Hematopoietic multipotent progenitor cell treated with erythropoietin and hydrocortisone succinate and interleukin-3 and kit ligand, for 8 days (in vitro differentiated cells): ENCODE data around the gene ZNF74.
A peak's percentile ranks its signal among the peaks of the same experiment; 100 is the strongest.
"Not testable (repeated sequence)": the region's sequence is repeated elsewhere in the genome, so short reads cannot be mapped to it uniquely, and the experiment has no call there.

Experiments used
- DNase-seq: peaks from one replicate; pipeline ENCODE4 v3.0.0-alpha.2; 2015

The ZNF74 gene

DNA sequence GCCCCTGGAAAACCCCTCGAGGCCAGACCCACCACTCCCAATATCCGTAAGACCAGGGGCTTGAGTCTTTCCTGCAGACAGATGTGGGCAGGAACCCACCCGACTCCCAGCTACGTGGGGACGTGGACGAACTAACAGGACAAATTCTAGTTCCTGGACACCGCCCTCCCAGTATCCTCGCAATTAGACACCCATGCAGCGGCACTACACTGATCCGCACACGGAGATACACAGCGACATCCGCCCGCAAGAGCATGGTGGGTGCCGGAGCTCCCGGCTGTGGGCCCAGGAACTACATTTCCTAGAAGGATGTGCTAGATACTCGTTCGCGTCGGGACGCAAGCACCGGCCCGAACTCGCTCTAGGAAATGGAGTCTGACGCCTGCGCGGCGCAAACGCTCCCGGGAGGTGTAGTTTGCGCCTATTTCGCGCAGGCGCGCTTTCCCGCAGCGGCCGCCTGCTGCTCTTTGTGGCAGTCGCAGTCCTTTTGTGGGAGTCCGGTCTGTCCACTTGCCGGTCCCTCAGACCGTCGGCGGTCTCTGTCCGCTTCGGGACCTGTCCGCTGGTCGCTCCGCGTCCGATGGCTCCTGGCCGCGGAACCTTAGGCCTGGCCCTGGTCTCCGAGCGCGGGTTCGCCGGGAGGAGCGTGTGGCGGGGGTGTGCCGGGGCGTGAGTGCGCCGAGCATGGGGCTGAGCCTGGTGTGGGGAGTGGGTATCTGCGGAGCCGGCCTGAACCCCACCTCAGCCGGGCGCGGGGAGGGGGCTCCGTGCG, at the start of gene ZNF74:
TSS of gene ZNF74 (plus strand) at position 447 of the 772 bp plus-strand sequence. CDS start 478 bp downstream, outside the sequence.
- peak; percentile 93 for DNase-seq

DNA sequence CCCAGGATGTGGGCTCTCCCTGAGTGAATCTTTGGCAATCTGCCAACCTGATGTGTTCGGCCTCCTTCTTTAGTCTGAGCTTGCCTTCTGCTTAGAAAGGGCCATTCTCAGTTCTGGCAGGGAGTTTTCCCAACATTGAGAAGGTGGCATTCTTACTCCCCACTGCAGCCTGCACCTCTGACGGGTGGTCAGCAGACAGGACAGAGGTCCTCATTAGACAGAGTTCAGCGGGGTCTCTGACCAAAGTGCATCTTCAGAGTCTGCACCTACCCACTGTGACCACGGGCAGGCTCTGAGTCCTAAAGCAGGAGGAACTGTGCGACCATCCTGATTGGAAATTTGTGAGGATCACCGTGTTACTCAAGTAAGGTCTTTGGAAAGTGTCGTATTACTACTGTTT, 47.4 kb upstream of the ZNF74 start:
- not testable (repeated sequence) for DNase-seq

DNA sequence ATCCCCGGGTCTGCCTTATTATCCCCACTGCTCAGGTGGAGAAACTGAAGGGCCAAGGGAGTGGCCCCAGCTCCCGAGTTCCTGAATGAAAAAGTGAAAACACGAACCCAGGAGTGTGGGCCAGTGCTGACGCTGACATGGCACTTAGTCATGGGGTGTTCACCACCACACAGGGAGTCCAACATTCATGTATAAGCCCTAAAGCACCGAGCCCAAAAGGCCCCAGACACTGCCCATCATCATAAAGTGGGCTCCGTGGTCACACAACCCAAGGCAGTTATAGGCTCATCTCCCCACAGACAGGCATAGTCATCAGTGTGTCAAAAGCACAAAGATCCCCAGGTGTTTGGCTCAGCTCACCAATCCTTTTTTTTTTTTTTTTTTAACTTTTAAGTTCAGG, 41.4 kb upstream of the ZNF74 start:
- DNase-seq = not testable (repeated sequence)

DNA sequence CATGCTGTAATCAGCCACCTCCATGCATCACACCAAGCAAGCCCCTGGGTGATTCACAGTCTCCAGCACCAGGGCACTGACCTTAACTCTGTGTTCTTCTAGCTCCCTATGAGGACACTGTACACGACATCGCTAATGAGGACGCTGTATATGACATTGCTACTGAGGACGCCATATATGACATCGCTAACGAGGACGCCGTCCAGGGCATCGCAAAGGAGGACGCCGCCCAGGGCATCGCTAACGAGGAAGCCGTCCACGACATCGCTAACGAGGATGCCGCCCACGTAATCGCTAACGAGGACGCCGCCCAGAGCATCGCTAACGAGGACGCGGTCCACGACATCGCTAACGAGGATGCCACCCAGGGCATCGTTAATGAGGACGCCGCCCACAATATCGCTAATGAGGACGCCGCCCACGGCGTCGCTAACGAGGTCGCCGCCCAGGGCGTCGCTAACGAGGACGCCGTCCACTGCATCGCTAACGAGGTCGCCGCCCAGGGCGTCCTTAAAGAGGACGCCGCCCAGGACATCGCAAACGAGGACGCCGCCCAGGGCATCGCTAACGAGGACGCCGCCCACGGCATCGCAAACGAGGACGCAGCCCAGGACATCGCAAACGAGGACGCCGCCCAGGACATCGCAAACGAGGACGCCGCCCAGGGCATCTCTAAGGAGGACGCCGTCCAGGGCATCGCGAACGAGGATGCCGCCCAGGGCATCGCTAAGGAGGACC, 39.5 kb upstream of the ZNF74 start:
- no peak for DNase-seq

DNA sequence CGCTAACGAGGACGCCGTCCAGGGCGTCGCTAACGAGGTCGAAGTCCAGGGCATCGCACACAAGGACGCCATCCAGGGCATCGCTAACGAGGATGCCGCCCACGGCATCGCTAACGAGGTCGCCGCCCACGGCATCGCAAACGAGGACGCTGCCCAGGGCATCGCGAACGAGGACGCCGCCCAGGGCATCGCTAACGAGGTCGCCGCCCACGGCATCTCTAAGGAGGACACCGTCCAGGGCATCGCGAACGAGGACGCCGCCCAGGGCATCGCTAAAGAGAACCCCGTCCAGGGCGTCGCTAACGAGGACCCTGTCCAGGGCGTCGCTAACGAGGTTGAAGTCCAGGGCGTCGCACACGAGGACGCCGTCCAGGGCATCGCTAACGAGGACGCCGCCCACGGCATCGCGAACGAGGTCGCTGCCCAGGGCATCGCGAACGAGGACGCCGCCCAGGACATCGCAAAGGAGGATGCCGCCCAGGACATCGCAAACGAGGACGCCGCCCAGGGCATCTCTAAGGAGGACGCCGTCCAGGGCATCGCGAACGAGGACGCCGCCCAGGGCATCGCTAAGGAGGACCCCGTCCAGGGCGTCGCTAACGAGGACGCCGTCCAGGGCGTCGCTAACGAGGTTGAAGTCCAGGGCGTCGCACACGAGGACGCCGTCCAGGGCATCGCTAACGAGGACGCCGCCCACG, 37.9 kb upstream of the ZNF74 start:
- not testable (repeated sequence) for DNase-seq

DNA sequence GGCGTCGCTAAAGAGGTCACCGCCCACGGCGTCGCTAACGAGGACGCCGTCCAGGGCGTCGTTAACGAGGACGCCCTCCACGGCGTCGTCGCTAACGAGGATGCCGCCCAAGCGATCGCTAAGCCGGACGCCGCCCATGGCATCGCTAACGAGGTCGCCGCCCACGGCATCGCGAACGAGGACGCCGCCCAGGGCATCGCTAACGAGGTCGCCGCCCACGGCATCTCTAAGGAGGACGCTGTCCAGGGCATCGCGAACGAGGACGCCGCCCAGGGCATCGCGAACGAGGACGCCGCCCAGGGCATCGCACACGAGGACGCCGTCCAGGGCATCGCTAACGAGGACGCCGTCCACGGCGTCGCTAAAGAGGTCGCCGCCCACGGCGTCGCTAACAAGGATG, 37.0 kb upstream of the ZNF74 start:
- DNase-seq = not testable (repeated sequence)

DNA sequence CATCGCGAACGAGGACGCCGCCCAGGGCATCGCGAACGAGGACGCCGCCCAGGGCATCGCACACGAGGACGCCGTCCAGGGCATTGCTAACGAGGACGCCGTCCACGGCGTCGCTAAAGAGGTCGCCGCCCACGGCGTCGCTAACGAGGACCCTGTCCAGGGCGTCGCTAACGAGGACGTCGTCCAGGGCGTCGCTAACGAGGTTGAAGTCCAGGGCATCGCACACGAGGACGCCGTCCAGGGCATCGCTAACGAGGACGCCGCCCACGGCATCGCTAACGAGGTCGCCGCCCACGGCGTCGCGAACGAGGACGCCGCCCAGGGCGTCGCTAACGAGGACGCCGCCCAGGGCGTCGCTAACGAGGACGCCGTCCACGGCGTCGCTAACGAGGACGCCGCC, 36.0 kb upstream of the ZNF74 start:
- DNase-seq = not testable (repeated sequence)

DNA sequence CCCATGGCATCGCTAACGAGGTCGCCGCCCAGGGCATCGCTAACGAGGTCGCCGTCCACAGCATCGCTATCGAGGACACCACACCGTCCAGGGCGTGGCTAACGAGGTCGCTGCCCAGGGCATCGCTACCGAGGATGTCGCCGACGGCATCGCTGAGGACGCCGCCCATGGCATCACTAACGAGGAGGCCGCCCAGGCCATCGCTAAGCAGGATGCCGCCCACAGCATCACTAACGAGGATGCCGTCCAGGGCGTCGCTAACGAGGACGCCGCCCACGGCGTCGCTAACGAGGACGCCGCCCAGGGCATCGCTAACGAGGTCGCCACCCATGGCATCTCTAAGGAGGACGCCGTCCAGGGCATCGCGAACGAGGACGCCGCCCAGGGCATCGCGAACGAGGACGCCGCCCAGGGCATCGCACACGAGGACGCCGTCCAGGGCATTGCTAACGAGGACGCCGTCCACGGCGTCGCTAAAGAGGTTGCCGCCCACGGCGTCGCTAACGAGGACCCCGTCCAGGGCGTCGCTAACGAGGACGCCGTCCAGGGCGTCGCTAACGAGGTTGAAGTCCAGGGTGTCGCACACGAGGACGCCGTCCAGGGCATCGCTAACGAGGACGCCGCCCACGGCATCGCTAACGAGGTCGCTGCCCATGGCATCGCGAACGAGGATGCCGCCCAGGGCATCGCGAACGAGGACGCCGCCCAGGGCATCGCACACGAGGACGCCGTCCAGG, 35.3 kb upstream of the ZNF74 start:
- DNase-seq = not testable (repeated sequence)

DNA sequence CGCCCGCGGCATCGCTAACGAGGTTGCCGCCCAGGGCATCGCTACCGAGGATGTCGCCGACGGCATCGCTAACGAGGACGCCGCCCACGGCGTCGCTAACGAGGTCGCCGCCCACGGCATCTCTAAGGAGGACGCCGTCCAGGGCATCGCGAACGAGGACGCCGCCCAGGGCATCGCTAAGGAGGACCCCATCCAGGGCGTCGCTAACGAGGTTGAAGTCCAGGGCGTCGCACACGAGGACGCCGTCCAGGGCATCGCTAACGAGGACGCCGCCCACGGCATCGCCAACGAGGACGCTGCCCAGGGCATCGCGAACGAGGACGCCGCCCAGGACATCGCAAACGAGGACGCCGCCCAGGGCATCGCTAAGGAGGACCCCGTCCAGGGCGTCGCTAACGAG, 33.7 kb upstream of the ZNF74 start:
- DNase-seq = not testable (repeated sequence)

DNA sequence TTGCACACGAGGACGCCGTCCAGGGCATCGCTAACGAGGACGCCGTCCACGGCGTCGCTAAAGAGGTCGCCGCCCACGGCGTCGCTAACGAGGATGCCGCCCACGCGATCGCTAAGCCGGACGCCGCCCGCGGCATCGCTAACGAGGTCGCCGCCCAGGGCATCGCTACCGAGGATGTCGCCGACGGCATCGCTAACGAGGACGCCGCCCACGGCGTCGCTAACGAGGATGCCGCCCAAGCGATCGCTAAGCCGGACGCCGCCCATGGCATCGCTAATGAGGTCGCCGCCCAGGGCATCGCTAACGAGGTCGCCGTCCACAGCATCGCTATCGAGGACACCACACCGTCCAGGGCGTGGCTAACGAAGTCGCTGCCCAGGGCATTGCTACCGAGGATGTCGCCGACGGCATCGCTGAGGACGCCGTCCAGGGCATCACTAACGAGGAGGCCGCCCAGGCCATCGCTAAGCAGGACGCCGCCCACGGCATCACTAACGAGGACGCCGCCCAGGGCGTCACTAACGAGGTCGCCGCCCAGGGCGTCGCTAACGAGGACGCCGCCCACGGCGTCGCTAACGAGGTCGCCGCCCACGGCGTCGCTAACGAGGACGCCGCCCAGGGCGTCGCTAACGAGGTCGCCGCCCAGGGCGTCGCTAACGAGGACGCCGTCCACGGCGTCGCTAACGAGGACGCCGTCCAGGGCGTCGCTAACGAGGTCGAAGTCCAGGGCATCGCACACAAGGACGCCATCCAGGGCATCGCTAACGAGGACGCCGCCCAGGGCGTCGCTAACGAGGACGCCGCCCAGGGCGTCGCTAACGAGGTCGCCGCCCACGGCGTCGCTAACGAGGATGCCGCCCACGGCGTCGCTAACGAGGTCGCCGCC, 32.8 kb upstream of the ZNF74 start:
- not testable (repeated sequence) for DNase-seq

DNA sequence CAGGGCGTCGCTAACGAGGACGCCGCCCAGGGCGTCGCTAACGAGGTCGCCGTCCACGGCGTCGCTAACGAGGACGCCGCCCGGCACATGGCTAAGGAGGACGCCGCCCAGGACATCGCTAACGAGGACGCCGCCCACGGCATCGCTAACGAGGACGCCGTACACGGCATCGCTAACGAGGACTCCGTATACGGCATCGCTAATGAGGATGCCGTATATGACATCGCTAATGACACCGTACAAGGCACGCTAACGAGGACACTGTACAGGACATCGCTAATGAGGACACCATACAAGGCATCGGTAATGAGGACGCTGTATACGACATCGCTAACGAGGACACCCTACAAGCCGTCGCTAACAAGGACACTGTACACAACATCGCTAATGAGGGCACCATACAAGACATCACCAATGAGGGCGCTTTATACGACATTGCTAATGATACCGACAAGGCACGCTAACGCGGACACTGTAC, 32.2 kb upstream of the ZNF74 start:
- not testable (repeated sequence) for DNase-seq

DNA sequence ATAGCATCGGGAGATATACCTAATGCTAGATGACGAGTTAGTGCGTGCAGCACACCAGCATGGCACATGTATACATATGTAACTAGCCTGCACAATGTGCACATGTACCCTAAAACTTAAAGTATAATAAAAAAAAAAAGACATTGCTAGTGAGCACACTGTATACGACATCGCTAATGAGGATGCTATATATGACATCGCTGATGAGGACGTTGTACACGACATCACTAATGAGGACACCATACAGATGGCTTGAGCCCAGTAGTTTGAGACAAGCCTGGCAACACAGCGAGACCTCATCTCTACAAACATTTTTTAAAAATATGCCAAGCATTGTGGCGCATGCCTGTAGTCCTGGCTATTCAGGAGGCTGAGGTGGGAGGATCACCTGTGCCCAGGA, 31.5 kb upstream of the ZNF74 start:
- DNase-seq = not testable (repeated sequence)

DNA sequence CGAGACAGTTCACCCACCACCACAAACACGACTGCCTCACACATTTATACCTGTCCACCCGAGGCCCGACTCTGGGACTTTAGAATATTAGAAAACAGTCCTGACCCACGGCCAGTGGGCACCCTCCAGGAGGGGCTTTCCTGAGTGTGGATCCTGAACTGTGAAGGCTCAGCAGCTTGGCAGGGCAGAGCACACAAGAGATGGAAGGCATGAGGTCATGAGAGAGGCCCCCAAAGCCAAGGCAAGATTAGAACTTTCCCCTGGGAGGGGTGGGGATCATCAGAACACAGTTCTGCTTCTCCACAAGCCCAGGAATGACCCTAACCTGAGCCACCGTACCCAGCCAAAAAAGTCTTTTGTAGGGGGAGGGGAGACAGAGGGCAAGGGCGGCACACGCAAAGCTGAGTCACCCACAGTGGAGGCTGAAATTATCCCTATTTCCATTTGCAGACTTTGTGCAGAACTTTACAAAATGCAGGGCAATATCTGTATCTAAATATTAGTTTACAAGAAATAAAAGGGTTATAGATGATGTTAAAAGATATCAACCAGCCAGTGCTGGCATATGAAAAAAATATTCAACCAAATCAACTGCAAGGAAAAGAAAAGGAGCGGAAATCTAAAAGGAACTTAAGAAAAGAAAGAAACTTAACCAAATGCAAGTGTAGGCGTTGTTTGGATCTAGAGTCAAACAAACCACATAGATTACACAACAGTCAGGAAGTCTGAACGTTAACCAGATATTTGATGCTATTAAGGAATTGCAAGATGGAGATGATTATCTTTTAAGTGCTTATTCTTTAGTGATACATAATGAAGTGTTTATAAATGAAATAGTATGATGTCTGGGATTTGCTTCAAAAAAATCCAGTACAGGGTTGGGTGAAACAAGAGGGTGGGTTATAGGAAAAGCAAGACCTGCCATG, 29.4 kb upstream of the ZNF74 start:
- not testable (repeated sequence) for DNase-seq

DNA sequence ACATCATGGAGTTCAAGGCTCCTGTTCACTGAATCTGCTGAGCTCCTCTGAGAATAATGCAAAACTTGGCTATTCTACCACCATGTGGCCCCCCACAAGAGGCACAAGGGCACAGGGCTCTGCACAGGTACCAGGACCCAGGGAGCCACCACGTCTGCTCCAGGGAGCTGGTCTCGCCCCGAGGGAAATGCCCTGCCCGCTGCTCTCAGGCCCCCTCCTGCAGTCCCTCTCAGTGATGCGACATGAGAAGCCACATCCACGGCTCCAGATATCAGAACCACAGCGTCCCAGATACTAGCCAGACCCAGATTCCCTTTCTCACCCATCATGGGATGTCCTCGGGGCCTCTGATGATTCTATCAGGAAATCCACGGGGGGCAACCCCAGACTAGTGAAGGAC, 27.1 kb upstream of the ZNF74 start:
- not testable (repeated sequence) for DNase-seq

DNA sequence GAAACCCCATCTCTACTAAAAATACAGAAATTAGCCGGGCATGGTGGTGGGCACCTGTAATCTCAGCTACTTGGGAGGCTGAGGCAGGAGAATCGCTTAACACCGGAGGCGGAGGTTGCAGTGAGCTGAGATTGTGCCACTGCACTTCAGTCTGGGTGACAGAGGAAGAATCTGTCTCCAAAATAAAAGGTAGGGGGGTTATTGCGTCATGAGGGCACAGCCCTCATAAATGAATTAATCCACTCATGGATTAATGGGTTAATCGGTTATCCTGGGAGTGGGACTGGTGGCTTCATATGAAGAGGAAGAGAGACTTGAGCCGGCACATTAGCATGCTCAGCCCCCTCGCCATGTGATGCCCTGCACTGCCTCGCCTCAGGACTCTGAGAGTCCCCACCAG, 25.1 kb upstream of the ZNF74 start:
- not testable (repeated sequence) for DNase-seq

DNA sequence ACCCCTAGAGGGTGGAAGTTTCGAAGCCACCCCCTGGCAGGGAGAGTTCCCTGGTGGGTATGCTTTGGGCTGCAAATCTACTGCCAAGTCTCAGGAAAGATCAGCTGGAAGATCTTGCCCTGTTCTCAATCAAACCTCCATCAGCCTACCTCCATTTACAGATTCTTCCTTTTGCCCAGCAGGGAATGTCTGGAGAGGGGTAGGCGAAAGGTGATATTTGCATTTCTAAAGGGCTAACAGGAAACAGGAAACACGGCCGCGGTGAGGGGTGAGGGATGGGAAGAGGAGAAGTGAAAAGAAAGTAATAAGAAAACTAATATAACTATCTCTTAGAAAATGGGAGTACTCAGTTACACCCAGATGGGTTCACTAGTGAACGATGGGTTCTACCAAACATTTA, 22.3 kb upstream of the ZNF74 start:
- DNase-seq = not testable (repeated sequence)

DNA sequence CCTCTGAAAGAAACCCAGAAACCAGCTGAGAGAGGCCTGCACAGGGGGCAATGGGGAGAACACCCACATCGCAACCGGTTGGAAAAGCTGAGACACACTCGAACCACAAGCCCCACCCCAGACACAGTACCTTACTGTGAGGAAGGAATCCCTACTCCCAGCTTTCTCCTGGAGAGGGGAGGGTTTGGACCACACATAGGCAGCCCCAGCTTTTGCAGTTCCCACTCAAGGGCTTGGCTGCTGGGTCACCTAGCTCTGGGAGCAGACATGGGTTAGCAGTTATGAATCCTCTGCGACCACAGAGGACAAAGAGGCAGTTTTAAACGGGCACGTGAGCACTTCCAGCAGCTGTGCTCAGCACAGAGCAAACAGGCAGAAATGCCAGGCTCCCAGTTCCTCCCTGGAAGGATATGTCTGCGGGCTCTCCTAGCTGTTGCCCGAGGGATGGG, 21.5 kb upstream of the ZNF74 start:
- DNase-seq = not testable (repeated sequence)

DNA sequence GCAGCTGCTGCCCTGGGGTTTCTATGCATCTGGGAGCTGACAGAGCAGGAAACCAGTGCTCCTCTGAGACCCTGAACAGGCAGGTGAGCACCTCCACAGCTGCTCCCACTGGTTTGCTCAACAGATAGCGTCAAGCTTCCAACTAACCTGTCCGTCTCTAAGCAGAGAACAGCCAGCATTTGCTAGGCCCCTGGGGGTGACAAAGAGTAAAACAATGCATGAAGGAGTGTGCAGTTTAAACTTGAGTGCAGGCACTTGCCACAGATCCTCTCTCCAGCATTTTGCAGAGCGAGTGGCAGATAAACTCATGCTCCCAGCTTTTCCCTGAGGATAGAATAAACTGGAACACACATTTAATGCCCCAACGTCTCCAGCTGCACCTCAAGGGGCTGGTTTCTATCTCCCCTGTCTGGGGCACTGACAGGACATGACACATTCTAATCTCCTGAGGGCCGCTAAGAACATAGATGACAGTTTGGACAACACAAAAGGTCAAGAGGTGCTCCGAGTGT, 20.7 kb upstream of the ZNF74 start:
- not testable (repeated sequence) for DNase-seq

DNA sequence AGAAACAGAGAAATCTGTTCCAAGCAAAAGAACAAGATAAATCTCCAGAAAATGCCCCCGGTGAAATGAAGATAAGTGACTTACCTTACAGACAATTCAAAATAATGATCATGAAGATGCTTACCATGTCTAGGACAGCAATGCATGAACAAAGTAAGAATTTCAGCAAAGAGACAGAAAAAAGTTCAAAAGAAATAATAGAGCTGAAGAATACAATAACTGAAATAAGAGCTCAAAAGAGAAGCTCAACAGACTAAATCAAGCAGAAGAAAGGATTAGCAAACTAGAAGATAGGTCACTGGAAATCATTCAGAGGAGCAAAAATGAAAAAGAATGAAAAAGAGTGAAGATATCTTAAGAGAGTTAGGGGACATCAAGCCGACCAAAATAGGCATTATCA, 19.8 kb upstream of the ZNF74 start:
- not testable (repeated sequence) for DNase-seq

DNA sequence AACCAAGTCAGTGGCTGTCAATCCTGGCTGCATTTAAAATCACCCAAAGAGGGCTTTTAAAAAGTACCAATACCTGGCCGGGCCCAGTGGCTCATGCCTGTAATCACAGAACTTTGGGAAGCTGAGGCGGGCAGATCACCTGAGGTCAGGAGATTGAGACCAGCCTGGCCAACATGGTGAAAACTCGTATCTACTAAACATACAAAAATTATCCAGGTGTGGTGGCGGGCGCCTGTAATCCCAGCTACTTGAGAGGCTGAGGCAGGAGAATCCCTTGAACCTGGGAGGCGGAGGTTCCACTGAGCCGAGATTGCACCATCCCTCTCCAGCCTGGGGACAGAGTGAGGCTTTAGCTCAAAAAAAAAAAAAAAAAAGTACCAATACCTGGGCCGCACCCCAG, 17.7 kb upstream of the ZNF74 start:
- DNase-seq = not testable (repeated sequence)
